Measurements from ENCODE around the gene SAG. TPM values are rescaled to one million over a fixed set of nuclear protein-coding genes. Genes with fewer than 3 reads are reported as not detected.

SAG gene
- total RNA-seq, result not detected in 2 replicates

DNA sequence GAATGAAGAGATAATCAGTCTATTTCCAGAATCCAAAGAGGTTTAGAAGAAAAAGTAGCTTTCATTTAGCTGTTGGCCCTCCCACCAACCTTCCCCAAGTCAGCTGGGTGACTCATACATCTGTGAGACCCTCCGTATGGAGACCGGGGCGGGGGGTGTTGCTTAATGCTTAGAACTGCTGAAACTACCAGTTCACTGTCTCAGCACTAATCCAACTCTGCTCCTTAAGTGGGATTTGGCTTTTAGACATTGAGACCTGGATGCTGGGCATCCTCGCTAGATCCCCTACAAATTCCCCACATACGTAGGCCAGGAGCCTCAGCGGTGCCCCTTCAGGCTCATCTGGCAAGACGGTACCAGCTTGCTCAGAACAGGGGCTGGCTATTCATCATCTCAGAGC, at the start of gene SAG:
Gene SAG (plus strand): TSS at position 252 of the 400 bp plus-strand sequence. CDS start 1,374 bp downstream, outside the sequence.

GRCh38 chr2:233353769-233354499, 46.3 kb downstream of the SAG start, which contains the start of gene DGKD:
TSS of gene DGKD (plus strand) at chr2:233354494. CDS start at chr2:233354519, 25 bp downstream.

Small RNAs within 50 kb of the gene (small RNA-seq; reads per million reads assigned to genes)
- not detected for gene RF00019
- 100 reads per million, percentile 98 among the genes with 10 or more reads in this experiment for gene SCARNA5
- gene SCARNA6, result 10.7 reads per million, percentile 92 among the genes with 10 or more reads in this experiment

Other genes starting within 250 kb of the SAG start
- 36.8 and 39.6 TPM in 2 replicates for gene INPP5D, start 247.5 kb upstream of the SAG start, total RNA-seq
- 39.6 and 43.1 TPM in 2 replicates for gene ATG16L1, start 56.1 kb upstream of the SAG start, total RNA-seq
- 8.8 and 11.1 TPM in 2 replicates for gene DGKD, start 46.7 kb downstream of the SAG start, total RNA-seq